Measurements from ENCODE around the gene PTPA.

DNA sequence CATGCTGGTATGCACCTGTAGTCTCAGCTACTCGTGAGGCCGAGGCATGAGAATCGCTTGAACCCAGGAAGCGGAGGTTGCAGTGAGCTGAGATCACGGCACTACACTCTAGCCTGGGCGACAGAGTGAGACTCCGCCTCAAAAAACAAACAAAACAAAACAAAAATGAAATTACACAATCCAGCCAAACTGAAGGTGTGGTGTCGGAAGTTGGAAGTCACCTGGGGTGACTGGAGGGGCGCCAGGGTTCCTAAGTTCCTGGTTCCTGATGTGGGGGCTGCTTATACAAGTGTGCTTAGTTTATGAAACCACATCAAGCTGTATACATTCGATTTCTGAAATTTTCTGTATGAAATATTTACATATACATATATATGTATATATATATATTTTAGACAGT, 34.0 kb upstream of the PTPA start:
- TF ChIP-seq POLR2A (IDR thresholded peaks at IDR 0.05) (no peak), CTCF (IDR thresholded peaks at IDR 0.05) (no peak)
